Measurements from ENCODE around the gene ENGASE. TPM values are rescaled to one million over a fixed set of nuclear protein-coding genes. Genes with fewer than 3 reads are reported as not detected.

Gene ENGASE
- total and polyA plus RNA-seq, 2 of the 4 experiments (the other 2 are of a cell fraction): 3.9 to 12.1 TPM

DNA sequence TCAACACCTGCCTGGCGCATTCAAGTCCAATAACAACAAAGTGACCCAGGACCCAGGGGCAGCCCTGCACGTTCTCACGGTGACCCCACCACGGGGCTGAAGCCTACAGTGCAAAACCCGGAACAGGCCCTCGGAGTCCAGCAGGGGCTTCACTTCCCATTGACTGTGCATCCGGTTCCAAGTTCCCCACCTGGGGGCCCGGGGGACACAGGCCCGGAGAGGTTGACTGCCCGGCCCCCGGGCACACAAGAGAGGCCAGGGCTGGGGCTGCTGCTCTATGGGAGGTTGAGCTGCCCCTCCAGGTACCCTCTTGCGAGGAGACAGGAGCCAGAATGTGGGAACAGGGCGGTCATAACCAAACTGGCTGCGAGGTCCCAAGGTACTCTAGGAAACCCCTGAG is 31.3 kb downstream of the ENGASE start:
- ChIA-PET CTCF (no interaction called here), POLR2A (ENCODE audit: unreplicated experiment) (no interaction called here)
- H2AK9ac ChIP-seq (replicated peaks; ENCODE audit: low read depth, low read length, poor library complexity): no peak overlapping the region
- H2BK120ac ChIP-seq (ENCODE audit: low read depth, low read length): no peak overlapping the region
- no peak overlapping the region for H2AFZ ChIP-seq (replicated peaks; ENCODE audit: low read length, poor library complexity)
- H3K14ac ChIP-seq (replicated peaks; ENCODE audit: low read depth, low read length): no peak overlapping the region
- no peak overlapping the region for H2BK5ac ChIP-seq (ENCODE audit: low read depth, low read length, poor library complexity, severe bottlenecking)
- no peak overlapping the region for H2AK5ac ChIP-seq (ENCODE audit: low read depth, low read length)
- no peak overlapping the region for H3K4me2 ChIP-seq (ENCODE audit: low read depth, low read length)
- in situ Hi-C loops (cut with MboI; ENCODE audit: low sequenced_read_pairs): no loop called here
- no peak overlapping the region for H3K27ac ChIP-seq (ENCODE audit: insufficient read depth, low read length)
- WGBS, 2 experiments (ENCODE audit: extremely low coverage in 2 of 2, insufficient read length in 1 of 2): 79% methylated on average over 4 of the region's 14 CpGs; no CpG with 5 or more reads in 1 of the 2 experiments
- no peak overlapping the region for H2BK20ac ChIP-seq (ENCODE audit: low read depth, low read length)
- intact Hi-C loops (cut with micrococcal nuclease): no loop called here
- TF ChIP-seq, protein P1, sequence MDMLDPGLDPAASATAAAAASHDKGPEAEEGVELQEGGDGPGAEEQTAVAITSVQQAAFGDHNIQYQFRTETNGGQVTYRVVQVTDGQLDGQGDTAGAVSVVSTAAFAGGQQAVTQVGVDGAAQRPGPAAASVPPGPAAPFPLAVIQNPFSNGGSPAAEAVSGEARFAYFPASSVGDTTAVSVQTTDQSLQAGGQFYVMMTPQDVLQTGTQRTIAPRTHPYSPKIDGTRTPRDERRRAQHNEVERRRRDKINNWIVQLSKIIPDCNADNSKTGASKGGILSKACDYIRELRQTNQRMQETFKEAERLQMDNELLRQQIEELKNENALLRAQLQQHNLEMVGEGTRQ (IDR thresholded peaks at IDR 0.05; ENCODE audit: low read depth, low read length): no peak
- TF ChIP-seq NFE2L2 (IDR thresholded peaks at IDR 0.05; ENCODE audit: low read depth, low read length): no peak
- TF ChIP-seq RCOR1 (IDR thresholded peaks at IDR 0.05; ENCODE audit: insufficient replicate concordance, low read length): no peak
- TF ChIP-seq RFX5 (IDR thresholded peaks at IDR 0.05; ENCODE audit: low read depth, low read length): no peak
- no peak overlapping the region for H4K8ac ChIP-seq (ENCODE audit: low read depth in 2 of 2, low read length in 2 of 2)
- H4K91ac ChIP-seq (ENCODE audit: insufficient read depth, low read depth, low read length): no peak overlapping the region
- H3K4ac ChIP-seq (ENCODE audit: low read depth, low read length): no peak overlapping the region
- no TSS peak for BruUV-seq (replicated peaks)
- peaks cover 52% of the 10 kb centered on the region for H3K27me3 ChIP-seq (ENCODE audit: control insufficient read depth, insufficient read depth, low read length)
- ATAC-seq (ENCODE audit: low read depth) (no peak), DNase-seq (no peak)
- no peaks in the 10 kb centered on the region for H4K20me1 ChIP-seq (ENCODE audit: insufficient read depth, low read length)
- no peak overlapping the region for H3K9ac ChIP-seq (ENCODE audit: low read depth, low read length)
- dilution Hi-C loops (cut with HindIII; ENCODE audit: low sequenced_read_pairs, unreplicated experiment): no loop called here
- H3K18ac ChIP-seq (ENCODE audit: low read depth, low read length): no peak overlapping the region
- H3K79me1 ChIP-seq (ENCODE audit: low read depth in 1 of 2, low read length in 2 of 2): no peaks in the 10 kb centered on the region
- no peak overlapping the region for H3K4me3 ChIP-seq (ENCODE audit: insufficient read depth, low read depth, low read length)
- no peaks in the 10 kb centered on the region for H3K36me3 ChIP-seq (ENCODE audit: control insufficient read depth, insufficient read depth, low read length)
- H3K9me1 ChIP-seq (ENCODE audit: insufficient read depth, low read length): no peaks in the 10 kb centered on the region
- no peaks in the 10 kb centered on the region for H3K4me1 ChIP-seq (ENCODE audit: control insufficient read depth, insufficient read depth, low read length)
- no peak overlapping the region for H3K56ac ChIP-seq (ENCODE audit: extremely low read depth, insufficient read depth, low read length)
- H2BK15ac ChIP-seq (ENCODE audit: low read depth, low read length): no peak overlapping the region
- H3K9me3 ChIP-seq (ENCODE audit: control insufficient read depth, insufficient read depth, low read length): no peaks in the 10 kb centered on the region
- H3K23ac ChIP-seq (ENCODE audit: low read depth, low read length): no peak overlapping the region
- H4K5ac ChIP-seq (ENCODE audit: low read depth, low read length): no peak overlapping the region
